ENCODE data around the gene STPG4.
A peak's percentile ranks its signal among the peaks of the same experiment; 100 is the strongest.

The STPG4 gene

DNA sequence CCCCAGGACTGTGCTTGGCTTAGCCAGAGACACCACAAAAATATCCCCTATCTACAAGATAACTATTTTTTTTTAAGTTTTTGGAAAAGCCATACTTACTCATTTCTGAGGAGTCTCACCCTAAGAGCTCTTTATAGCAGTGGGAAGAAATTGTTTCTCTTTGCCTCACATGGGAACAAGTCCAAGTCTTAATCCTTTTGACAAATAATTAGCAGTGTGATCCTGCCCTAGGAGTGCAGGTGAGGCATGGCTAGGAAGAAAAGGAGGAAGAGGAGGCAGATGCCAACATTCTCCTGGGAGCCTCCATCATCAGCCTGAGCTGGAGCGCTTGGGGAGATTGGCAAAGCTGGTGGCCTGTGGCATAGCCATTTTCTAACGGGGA lies 115.6 kb downstream of the STPG4 start:
- peaks cover 40% of the 10 kb centered on the region for H3F3A ChIP-seq (ENCODE audit: insufficient read depth, low read length)
- no peaks in the 10 kb centered on the region for H3K9me3 ChIP-seq (replicated peaks; ENCODE audit: insufficient read depth, low read length)
- H3K4me1 ChIP-seq (ENCODE audit: low read length), result peaks cover 50% of the 10 kb centered on the region
- H3K9ac ChIP-seq (ENCODE audit: low read length), result no peak overlapping the region
- no peak for DNase-seq
- peak overlapping the region; percentile 43; the same call in 1 of the 2 replicates for H3K4me2 ChIP-seq (ENCODE audit: low read depth, low read length)
- H2AFZ ChIP-seq (ENCODE audit: low read length), result no peak overlapping the region
- H3K4me3 ChIP-seq (ENCODE audit: low read length), result no peak overlapping the region
- H4K20me1 ChIP-seq (ENCODE audit: insufficient read depth, low read length), result no peaks in the 10 kb centered on the region
- TF ChIP-seq EZH2 (optimal IDR thresholded peaks at IDR 0.05; ENCODE audit: low read depth, low read length) (no peak), EZH2phosphoT487 (IDR thresholded peaks at IDR 0.05; ENCODE audit: low read length) (no peak)
- TF ChIP-seq, protein P1, sequence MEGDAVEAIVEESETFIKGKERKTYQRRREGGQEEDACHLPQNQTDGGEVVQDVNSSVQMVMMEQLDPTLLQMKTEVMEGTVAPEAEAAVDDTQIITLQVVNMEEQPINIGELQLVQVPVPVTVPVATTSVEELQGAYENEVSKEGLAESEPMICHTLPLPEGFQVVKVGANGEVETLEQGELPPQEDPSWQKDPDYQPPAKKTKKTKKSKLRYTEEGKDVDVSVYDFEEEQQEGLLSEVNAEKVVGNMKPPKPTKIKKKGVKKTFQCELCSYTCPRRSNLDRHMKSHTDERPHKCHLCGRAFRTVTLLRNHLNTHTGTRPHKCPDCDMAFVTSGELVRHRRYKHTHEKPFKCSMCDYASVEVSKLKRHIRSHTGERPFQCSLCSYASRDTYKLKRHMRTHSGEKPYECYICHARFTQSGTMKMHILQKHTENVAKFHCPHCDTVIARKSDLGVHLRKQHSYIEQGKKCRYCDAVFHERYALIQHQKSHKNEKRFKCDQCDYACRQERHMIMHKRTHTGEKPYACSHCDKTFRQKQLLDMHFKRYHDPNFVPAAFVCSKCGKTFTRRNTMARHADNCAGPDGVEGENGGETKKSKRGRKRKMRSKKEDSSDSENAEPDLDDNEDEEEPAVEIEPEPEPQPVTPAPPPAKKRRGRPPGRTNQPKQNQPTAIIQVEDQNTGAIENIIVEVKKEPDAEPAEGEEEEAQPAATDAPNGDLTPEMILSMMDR (IDR thresholded peaks at IDR 0.05; ENCODE audit: low read length), result no peak
- H3K27ac ChIP-seq (ENCODE audit: low read length), result peak overlapping the region; percentile 90
- no peaks in the 10 kb centered on the region for H3K27me3 ChIP-seq (replicated peaks; ENCODE audit: insufficient read depth, low read length)
- H3K79me2 ChIP-seq (ENCODE audit: low read length), result peaks cover 38% of the 10 kb centered on the region
- no peaks in the 10 kb centered on the region for H3K9me2 ChIP-seq (replicated peaks; ENCODE audit: insufficient read depth, low read length)
- no peaks in the 10 kb centered on the region; the same call in none of the 2 replicates for H3K36me3 ChIP-seq (replicated peaks; ENCODE audit: insufficient read depth, low read length)

DNA sequence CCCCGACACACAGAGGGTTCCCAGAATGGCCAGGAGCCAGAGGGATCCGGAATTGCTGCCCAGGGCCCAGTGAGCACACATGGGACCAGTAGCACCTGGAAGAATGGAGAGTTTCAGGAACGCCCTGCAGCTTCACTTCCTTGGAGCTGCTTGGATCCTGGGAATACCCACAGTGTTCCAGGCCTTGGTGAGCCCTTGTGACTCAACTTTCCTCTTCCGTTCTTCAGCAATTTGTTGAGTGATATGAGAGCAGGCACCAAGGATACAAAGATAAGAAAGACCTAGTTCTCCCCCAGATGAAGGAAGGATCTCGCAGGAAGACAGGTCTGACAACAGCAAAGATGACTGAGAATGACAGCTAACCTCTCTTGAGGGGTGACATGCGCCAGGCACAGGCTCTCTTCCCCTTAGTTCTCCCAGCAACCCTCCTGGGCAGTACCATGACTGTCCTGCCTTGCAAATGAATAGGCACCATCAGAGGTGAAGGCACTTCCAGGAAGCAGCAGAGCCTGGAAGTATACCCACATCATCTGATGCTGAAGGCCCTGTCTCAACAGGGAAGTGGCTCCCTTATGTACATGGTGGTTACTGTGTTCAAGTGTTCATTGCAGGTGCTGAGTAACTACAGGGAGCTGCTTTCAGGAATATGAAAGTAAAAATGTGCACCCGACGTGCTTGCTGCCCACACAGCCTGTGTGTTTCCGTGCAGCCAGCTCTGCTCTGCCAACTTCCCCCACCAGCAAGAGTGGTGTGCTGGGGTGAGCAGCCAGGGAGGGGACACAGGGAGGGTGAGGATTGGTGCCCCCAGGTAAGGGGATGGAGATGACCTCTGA lies 116.2 kb downstream of the STPG4 start:
- no peak for TF ChIP-seq EZH2phosphoT487 (IDR thresholded peaks at IDR 0.05; ENCODE audit: low read length)
- no peak for TF ChIP-seq EZH2 (optimal IDR thresholded peaks at IDR 0.05; ENCODE audit: low read depth, low read length)
- TF ChIP-seq, protein P1 (IDR thresholded peaks at IDR 0.05; ENCODE audit: low read length), result no peak

DNA sequence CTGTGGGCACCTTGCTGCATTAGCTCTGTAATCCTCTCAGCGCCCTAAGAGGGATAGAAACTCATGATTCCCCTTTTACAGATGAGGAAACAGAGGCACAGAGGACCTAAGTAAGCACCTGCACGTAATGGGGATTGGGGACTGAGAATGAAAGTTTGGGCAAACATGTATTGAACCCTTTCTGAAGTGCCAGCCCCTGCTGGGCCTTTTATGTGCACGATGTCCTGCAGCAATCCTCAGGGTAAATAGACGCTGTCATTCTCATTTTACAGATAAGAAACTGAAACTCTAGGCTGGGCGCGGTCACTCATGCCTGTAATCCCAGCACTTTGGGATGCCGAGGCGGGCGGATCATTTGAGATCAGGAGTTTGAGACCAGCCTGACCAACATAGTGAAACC lies 117.4 kb downstream of the STPG4 start:
- no peaks in the 10 kb centered on the region for H3K9me3 ChIP-seq (replicated peaks; ENCODE audit: insufficient read depth, low read length)
- H2AFZ ChIP-seq (ENCODE audit: low read length), result no peak overlapping the region
- H3K36me3 ChIP-seq (replicated peaks; ENCODE audit: insufficient read depth, low read length), result no peaks in the 10 kb centered on the region; the same call in none of the 2 replicates
- H3K9me2 ChIP-seq (replicated peaks; ENCODE audit: insufficient read depth, low read length), result no peaks in the 10 kb centered on the region
- H3K4me1 ChIP-seq (ENCODE audit: low read length), result peaks cover 67% of the 10 kb centered on the region
- H3F3A ChIP-seq (ENCODE audit: insufficient read depth, low read length), result peaks cover 41% of the 10 kb centered on the region
- TF ChIP-seq EZH2phosphoT487 (IDR thresholded peaks at IDR 0.05; ENCODE audit: low read length), result no peak
- H3K4me3 ChIP-seq (ENCODE audit: low read length), result no peak overlapping the region
- peak overlapping the region; percentile 90 for H3K27ac ChIP-seq (ENCODE audit: low read length)
- no peaks in the 10 kb centered on the region for H4K20me1 ChIP-seq (ENCODE audit: insufficient read depth, low read length)
- peak; percentile 67 for DNase-seq
- peak overlapping the region; percentile 3; the same call in 1 of the 2 replicates for H3K9ac ChIP-seq (ENCODE audit: low read length)
- no peaks in the 10 kb centered on the region for H3K27me3 ChIP-seq (replicated peaks; ENCODE audit: insufficient read depth, low read length)
- H3K4me2 ChIP-seq (ENCODE audit: low read depth, low read length), result peak overlapping the region; percentile 59; the same call in 1 of the 2 replicates
- peaks cover 34% of the 10 kb centered on the region for H3K79me2 ChIP-seq (ENCODE audit: low read length)

More for the DNA sequence above, 116.2 kb downstream of the STPG4 start:
- Histone ChIP-seq H3K27ac (ENCODE audit: low read length) (peak overlapping the region; percentile 90), H3K9me2 (replicated peaks; ENCODE audit: insufficient read depth, low read length) (no peaks in the 10 kb centered on the region), H4K20me1 (ENCODE audit: insufficient read depth, low read length) (no peaks in the 10 kb centered on the region), H3K27me3 (replicated peaks; ENCODE audit: insufficient read depth, low read length) (no peaks in the 10 kb centered on the region), H3K36me3 (replicated peaks; ENCODE audit: insufficient read depth, low read length) (no peaks in the 10 kb centered on the region; the same call in none of the 2 replicates), H3K4me3 (ENCODE audit: low read length) (no peak overlapping the region), H3K4me2 (ENCODE audit: low read depth, low read length) (peak overlapping the region; percentile 43), H3K9me3 (replicated peaks; ENCODE audit: insufficient read depth, low read length) (no peaks in the 10 kb centered on the region), H3K4me1 (ENCODE audit: low read length) (peaks cover 56% of the 10 kb centered on the region), H3F3A (ENCODE audit: insufficient read depth, low read length) (peaks cover 41% of the 10 kb centered on the region), H3K79me2 (ENCODE audit: low read length) (peaks cover 38% of the 10 kb centered on the region), H2AFZ (ENCODE audit: low read length) (no peak overlapping the region), H3K9ac (ENCODE audit: low read length) (peak overlapping the region; percentile 31)
- DNase-seq, result peak; percentile 79

All from MM.1S (cell line).